ENCODE data around the gene ZNF816.
"Not testable (repeated sequence)": the region's sequence is repeated elsewhere in the genome, so short reads cannot be mapped to it uniquely, and the experiment has no call there.

ZNF816 gene

DNA sequence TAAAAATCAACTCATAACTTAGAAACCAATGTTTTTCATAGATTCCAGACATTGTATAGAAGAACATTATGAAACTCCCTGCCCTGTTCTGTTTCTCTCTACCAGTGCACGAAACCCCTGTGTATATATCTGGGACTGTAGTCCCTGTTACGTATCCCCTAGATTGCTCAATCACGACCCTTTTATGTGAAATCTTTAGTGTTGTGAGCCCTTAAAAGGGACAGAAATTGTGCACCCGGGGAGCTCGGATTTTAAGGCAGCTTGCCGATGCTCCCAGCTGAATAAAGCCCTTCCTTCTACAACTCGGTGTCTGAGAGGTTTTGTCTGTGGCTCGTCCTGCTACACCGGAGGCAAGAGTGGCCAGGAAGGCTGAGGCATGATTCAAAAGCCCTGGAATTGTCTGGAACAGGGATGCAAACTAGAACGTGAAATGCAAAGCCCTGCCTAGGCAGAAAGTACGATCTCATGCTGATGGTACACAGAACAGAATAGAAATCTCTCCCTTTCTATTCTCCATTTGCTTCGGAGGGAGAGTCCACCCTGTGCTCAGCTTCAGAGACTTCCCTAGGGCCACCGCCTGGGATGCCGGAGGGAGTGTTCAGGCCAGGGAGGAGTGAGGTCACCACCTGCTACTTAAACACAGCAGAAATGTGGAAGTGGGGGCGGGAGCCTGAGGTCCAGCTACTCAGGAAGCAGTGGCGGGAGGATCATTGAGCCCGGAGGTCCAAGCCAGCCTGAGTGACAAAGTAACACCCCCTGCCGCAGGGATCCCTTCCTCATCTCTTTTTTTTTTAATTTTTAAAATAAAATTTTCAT is 38.7 kb downstream of the ZNF816 start:
- no peak for DNase-seq

DNA sequence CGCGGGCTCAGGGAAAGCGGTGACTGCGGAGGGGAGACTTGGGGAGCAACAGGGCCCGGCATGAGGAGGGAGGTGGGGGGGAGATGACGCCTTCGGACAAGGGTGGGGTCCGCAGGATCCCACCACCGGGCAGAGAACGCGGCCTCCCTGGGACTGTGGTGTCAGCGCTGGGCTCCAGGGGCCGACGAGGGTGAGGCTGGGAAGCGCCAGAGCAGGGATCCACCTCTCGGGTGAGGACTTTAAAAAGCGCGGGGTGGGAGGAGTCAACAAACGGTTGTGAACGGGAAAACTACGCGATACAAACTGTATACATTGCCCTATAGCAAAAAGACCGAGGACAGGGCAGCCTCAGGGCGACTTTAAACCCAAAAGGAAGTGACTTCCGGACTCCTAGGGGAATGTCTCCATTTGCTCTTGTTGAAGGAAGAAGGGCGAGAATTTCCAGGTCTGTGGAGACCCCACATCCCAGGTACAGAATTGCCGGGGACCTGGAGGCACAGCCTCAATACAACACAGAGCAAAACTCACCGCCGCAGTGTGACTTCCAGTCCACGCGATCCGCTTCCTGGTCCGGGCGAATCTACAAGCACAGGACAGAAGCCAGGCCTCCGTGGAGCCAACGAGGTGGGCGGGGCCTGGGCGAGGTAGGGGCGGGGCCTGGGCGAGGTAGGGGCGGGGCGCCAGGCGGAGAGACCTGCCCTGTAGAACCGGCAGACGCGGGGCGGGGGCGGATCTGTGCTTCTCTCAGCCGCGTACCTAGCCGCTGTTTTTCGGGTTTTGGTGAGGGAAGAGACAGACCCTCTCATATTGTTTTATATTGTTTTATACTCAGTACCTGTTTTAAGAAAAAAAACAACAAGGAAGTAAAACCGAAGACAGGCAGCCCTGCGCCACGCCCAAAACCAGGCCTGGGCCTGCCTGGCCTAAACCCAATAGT is 39.6 kb downstream of the ZNF816 start, which contains the start of gene ZNF888:
TSS of gene ZNF888 (minus strand) at position 588 of the 937 bp plus-strand sequence. CDS start 5,555 bp downstream, outside the sequence.
- DNase-seq: peak; percentile 82

DNA sequence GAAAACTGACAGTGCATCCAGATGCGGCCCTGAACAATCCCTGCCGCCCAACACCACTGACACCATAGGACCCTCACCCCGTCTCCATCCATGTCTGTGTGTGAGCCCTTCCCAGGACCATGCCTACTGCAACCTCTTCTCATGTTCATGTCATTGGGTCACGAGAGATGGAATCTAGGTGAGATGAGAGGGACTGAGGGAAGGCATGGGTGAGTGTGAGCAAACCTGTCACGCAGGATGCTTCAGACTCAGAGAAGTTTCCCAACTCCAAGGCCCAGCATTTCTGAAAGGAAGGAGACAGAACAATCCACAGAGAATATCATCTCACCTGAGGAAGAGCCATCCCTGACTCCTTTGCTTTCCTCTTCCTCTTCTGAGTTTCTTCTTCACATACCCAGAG is 45.1 kb downstream of the ZNF816 start:
- no peak for DNase-seq

DNA sequence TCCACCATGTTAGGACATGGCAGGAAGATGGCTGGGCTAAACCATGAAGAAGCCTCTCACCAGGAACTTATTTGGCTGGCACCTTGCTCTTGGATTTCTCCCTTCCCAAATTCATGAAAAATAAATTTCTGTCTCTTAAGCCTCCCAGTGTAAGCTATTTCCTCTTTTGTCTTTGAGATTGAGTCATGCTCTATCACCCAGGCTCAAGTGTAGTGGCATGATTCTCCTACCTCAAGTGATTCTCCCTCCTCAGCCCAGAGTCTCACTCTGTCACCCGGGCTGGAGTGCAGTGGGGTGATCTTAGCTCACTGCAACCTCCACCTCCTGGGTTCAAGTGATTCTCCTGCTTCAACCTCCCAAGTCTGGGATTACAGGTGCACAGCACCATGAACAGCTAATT is 52.0 kb downstream of the ZNF816 start:
- DNase-seq: no peak

DNA sequence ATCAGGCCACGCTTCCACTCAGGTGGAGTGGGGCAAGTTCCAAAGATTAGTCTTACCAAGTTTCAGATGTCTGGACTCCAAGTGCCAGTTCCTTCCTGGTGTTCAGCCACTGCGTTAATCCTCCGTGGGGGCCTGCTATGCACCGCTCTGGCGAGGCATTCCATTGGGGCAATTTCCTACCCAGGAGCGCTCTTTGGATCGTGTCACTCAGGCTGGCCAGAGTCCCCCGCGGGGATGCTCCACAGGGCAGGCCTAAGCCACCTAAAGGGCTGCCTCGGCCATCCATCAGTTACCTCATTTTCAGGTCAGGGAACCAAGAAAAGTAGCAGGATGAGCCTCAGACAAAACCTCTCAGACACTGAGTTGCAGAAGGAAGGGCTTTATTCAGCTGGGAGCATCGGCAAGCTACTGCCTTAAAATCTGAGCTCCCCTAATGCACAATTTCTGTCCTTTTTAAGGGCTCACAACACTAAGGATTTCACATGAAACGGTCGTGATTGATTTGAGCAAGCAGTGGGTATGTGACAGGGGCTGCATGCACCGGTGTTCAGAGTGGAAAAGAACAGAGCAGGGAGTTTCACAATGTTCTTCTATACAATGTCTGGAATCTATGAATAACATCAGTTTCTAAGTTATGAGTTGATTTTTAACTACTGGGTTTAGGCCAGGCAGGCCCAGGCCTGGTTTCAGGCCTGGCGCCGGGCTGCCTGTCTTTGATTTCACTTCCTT is 58.5 kb downstream of the ZNF816 start:
- DNase-seq: not testable (repeated sequence)

DNA sequence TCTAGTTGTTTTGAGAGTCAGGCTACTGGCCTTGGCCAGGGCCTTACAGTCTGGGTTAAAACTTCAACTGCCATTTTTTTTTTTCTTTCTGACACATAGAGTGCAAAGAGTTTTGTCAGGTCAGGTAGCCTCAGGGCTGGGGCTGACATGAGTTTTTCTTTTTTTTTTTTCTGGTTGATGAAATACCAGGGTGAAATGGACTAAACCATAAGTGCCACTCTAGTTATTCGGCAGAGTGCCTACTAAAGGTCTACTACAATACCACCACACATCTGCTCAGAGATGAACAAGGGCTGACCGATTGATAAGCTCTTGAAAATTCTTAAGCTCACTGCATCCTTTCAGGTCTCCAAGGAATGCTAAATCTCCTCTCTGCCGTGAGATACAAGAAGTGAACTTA is 60.8 kb downstream of the ZNF816 start:
- no peak for DNase-seq

Measured in stimulated activated CD4-positive, alpha-beta T cell treated with anti-CD3 and anti-CD28 coated beads, Interleukin-2, amount 100 ng/mL, for 24 hours (primary cell).